HepG2 (cell line): ENCODE data around the gene KARS1. TPM values are rescaled to one million over a fixed set of nuclear protein-coding genes. Genes with fewer than 3 reads are reported as not detected.

Experiments
- ATAD3A ChIP-seq: sonication (generic); formaldehyde crosslinking; IDR thresholded peaks from 2 replicates; pipeline ENCODE4 v1.4.0; 2020; ENCODE audit warnings: missing genetic modification reagents
- ATF7-NPFF ChIP-seq: sonication (generic); formaldehyde crosslinking; IDR thresholded peaks from 2 replicates; pipeline ENCODE4 v1.8.1; 2023; ENCODE audit warnings: mild to moderate bottlenecking, low read depth, missing genetic modification reagents, moderate library complexity
- CENPX ChIP-seq: sonication (generic); formaldehyde crosslinking; IDR thresholded peaks from 2 replicates; pipeline ENCODE4 v1.9.0; 2021; ENCODE audit warnings: mild to moderate bottlenecking, missing genetic modification reagents, moderate library complexity
- FIP1L1 ChIP-seq: fragments of 200-400 bp; formaldehyde crosslinking; IDR thresholded peaks from 2 replicates; pipeline ENCODE4 v1.6.1; 2018; ENCODE audit warnings: low read depth, mild to moderate bottlenecking, low read length, moderate library complexity, borderline replicate concordance; ENCODE audit not compliant: insufficient read depth
- GPBP1L1 ChIP-seq: sonication (generic); formaldehyde crosslinking; IDR thresholded peaks from 2 replicates; pipeline ENCODE4 v1.5.0; 2020; ENCODE audit warnings: mild to moderate bottlenecking, missing genetic modification reagents
- HDAC2 ChIP-seq: sonication (generic); formaldehyde crosslinking; IDR thresholded peaks from 2 replicates; pipeline ENCODE4 v1.4.0; 2020; ENCODE audit warnings: missing genetic modification reagents
- KMT2B ChIP-seq: IDR thresholded peaks from 2 replicates; pipeline ENCODE4 v1.6.1; 2016; ENCODE audit warnings: missing genetic modification reagents, missing compliant biosample characterization
- ONECUT2 ChIP-seq: sonication (generic); formaldehyde crosslinking; IDR thresholded peaks from 2 replicates; pipeline ENCODE4 v1.4.0; 2020; ENCODE audit warnings: missing genetic modification reagents
- PCBP2 ChIP-seq: fragments of 200-400 bp; formaldehyde crosslinking; optimal IDR thresholded peaks from 2 replicates; pipeline ENCODE3; 2018; ENCODE audit warnings: low read length, low read depth; ENCODE audit not compliant: poor library complexity, severe bottlenecking
- REPIN1 ChIP-seq: sonication (generic); formaldehyde crosslinking; IDR thresholded peaks from 2 replicates; pipeline ENCODE4 v1.8.0; 2022; ENCODE audit warnings: missing genetic modification reagents, low read depth, mild to moderate bottlenecking, borderline replicate concordance
- TFDP1 ChIP-seq: IDR thresholded peaks from 2 replicates; pipeline ENCODE4 v1.6.1; 2016; ENCODE audit warnings: missing compliant biosample characterization, missing genetic modification reagents, borderline replicate concordance
- ZBTB25 ChIP-seq: IDR thresholded peaks from 2 replicates; pipeline ENCODE4 v1.6.1; 2018; ENCODE audit warnings: missing genetic modification reagents
- ZFAT ChIP-seq: sonication (generic); formaldehyde crosslinking; conservative IDR thresholded peaks from 2 replicates; pipeline ENCODE4 v1.8.1; 2023; ENCODE audit warnings: missing genetic modification reagents, inconsistent platforms
- ZFX ChIP-seq: sonication (generic); formaldehyde crosslinking; IDR thresholded peaks from 2 replicates; pipeline ENCODE4 v1.4.0; 2020; ENCODE audit warnings: mild to moderate bottlenecking, low read depth, missing genetic modification reagents, moderate library complexity
- ZHX2 ChIP-seq, 2 experiments: sonication (generic) in 1 of 2; formaldehyde crosslinking in 1 of 2; IDR thresholded peaks; 2 replicates each; pipeline versions ENCODE4 v1.6.1 to v1.9.0; 2014 to 2022; ENCODE audit warnings: antibody characterized with exemption in 1 of 2, borderline replicate concordance in 1 of 2, inconsistent platforms in 1 of 2, low read depth in 1 of 2, missing genetic modification reagents in 1 of 2
- ZNF883 ChIP-seq: sonication (generic); formaldehyde crosslinking; IDR thresholded peaks from 2 replicates; pipeline ENCODE4 v1.5.1; 2020; ENCODE audit warnings: mild to moderate bottlenecking, missing genetic modification reagents; ENCODE audit errors: not compliant biosample characterization
- ZSCAN20 ChIP-seq: sonication (generic); formaldehyde crosslinking; IDR thresholded peaks from 2 replicates; pipeline ENCODE4 v1.4.0; 2020; ENCODE audit warnings: missing genetic modification reagents, mild to moderate bottlenecking, borderline replicate concordance
- ZSCAN21 ChIP-seq: sonication (generic); formaldehyde crosslinking; IDR thresholded peaks from 2 replicates; pipeline ENCODE4 v1.8.0; 2022; ENCODE audit warnings: mild to moderate bottlenecking, missing genetic modification reagents, moderate library complexity, borderline replicate concordance
- polyA plus RNA-seq, 8 experiments: library from polyadenylated mRNA; depleted of rRNA in 3 of 8; stranded (reverse) in 7 of 8; unstranded in 1 of 8; fragments of >200 nt; fragmentation: Illumina TruSeq in 4 of 8; extraction: Trizol in 4 of 8; gene quantifications; 2 replicates each; pipeline versions ENCODE4 v1.2.1 to v1.2.3, GENCODE V29; 2011 to 2016; ENCODE audit warnings: low read depth in 4 of 8, missing spikeins in 1 of 8, mixed read lengths in 1 of 8; ENCODE audit not compliant: insufficient read depth in 1 of 8
- total RNA-seq, 5 experiments: library from RNA; depleted of rRNA; stranded (reverse); fragments of >200 nt; fragmentation: Illumina TruSeq; extraction: Trizol; gene quantifications; 2 replicates each; pipeline ENCODE4 v1.2.3, GENCODE V29; 2016; ENCODE audit warnings: low read depth in 1 of 5

The KARS1 gene
- total and polyA plus RNA-seq, 2 of the 13 experiments (the other 11 are each of a cell fraction or from before 2014, with no cell fraction given), result 141 to 276 TPM

- peak; percentile 42; the same call in 1 of the 2 replicates for TF ChIP-seq TFDP1 (CRISPR knock-in tag)
- 0 out of 2 replicates have a peak, but pooled peaks have one; percentile 49 for TF ChIP-seq HDAC2
- no peak for TF ChIP-seq PCBP2
- TF ChIP-seq CENPX (CRISPR knock-in tag), result no peak
- no peak; the same call in 1 of the 2 replicates for TF ChIP-seq ONECUT2 (CRISPR knock-in tag)
- peak; percentile 97 for TF ChIP-seq ZFX
- 0 out of 2 replicates have a peak, but pooled peaks have one; percentile 72 for TF ChIP-seq FIP1L1
- TF ChIP-seq REPIN1 (CRISPR knock-in tag), result no peak
- TF ChIP-seq ATF7-NPFF, result peak; percentile 51
- TF ChIP-seq KMT2B, result peak; percentile 94
- no peak; the same call in 1 of the 2 replicates for TF ChIP-seq ZSCAN20 (CRISPR knock-in tag)
- no peak for TF ChIP-seq ZFAT (CRISPR knock-in tag)
- TF ChIP-seq ZSCAN21, result peak; percentile 67; the same call in 1 of the 2 replicates
- TF ChIP-seq GPBP1L1 (CRISPR knock-in tag), result no peak
- peak; percentile 87 for TF ChIP-seq ZBTB25 (CRISPR knock-in tag)
- peak; percentile 92 for TF ChIP-seq ZNF883
- TF ChIP-seq ZHX2 (IDR thresholded peaks at IDR 0.05; ENCODE audit: low read depth), result peak; percentile 53; the same call in 1 of the 2 replicates
- peak; percentile 40 for TF ChIP-seq ZHX2 (CRISPR knock-in tag; IDR thresholded peaks at IDR 0.05; ENCODE audit: borderline replicate concordance)
- TF ChIP-seq ATAD3A, result no peak
Measured at GRCh38 chr16:75647492-75648264, at the start of gene KARS1, which contains the start of gene TERF2IP (continued).
